CD14-positive monocyte (primary cell): ENCODE data around the gene ACSS2. TPM values are rescaled to one million over a fixed set of nuclear protein-coding genes. Genes with fewer than 3 reads are reported as not detected.

Experiments
- DNase-seq, 3 donors: peaks; one replicate each; pipeline ENCODE4 v3.0.0-alpha.2; 2011 to 2022
- H2AFZ ChIP-seq: 2 replicates; pipeline ENCODE4 v1.6.0; 2012; ENCODE audit warnings: mild to moderate bottlenecking, low read depth, low read length, inconsistent platforms; ENCODE audit not compliant: insufficient read depth, poor library complexity, severe bottlenecking
- H3K27ac ChIP-seq, 2 donors: 1 replicate in 1 of 2; 2 replicates in 1 of 2; pipeline ENCODE4 v1.5.1; 2012 to 2013; ENCODE audit warnings: low read length in 2 of 2, control low read depth in 1 of 2, inconsistent platforms in 1 of 2, low read depth in 1 of 2, mild to moderate bottlenecking in 1 of 2
- H3K27me3 ChIP-seq, 2 donors: one replicate each; pipeline versions ENCODE4 v1.6.0 to v1.6.1; 2011 to 2013; ENCODE audit warnings: low read length in 2 of 2; ENCODE audit not compliant: control insufficient read depth in 2 of 2, insufficient read depth in 2 of 2
- H3K36me3 ChIP-seq, 2 donors: replicated peaks in 1 of 2; 1 replicate in 1 of 2; 2 replicates in 1 of 2; pipeline versions ENCODE4 v1.5.1 to v1.6.1; 2012 to 2013; ENCODE audit warnings: low read length in 2 of 2, control low read depth in 1 of 2, inconsistent platforms in 1 of 2, mild to moderate bottlenecking in 1 of 2; ENCODE audit not compliant: insufficient read depth in 2 of 2, control insufficient read depth in 1 of 2
- H3K4me1 ChIP-seq, 2 donors: 1 replicate in 1 of 2; 2 replicates in 1 of 2; pipeline versions ENCODE4 v1.5.1 to v1.6.1; 2012 to 2013; ENCODE audit warnings: low read length in 2 of 2, control low read depth in 1 of 2, inconsistent platforms in 1 of 2, mild to moderate bottlenecking in 1 of 2, moderate library complexity in 1 of 2; ENCODE audit not compliant: insufficient read depth in 2 of 2, control insufficient read depth in 1 of 2
- H3K4me2 ChIP-seq: replicated peaks from 2 replicates; pipeline ENCODE3; 2012; ENCODE audit warnings: low read length, moderate library complexity, mild to moderate bottlenecking; ENCODE audit not compliant: poor library complexity, severe bottlenecking; ENCODE audit errors: extremely low read depth
- H3K4me3 ChIP-seq, 3 experiments: fragments of 200-600 bp in 1 of 3; sonication (generic) in 1 of 3; replicated peaks in 1 of 3; 1 replicate in 2 of 3; 2 replicates in 1 of 3; pipeline ENCODE4 v1.5.1; 2011 to 2013; ENCODE audit warnings: low read length in 3 of 3, mild to moderate bottlenecking in 3 of 3, control low read depth in 2 of 3, low read depth in 2 of 3, inconsistent platforms in 1 of 3, moderate library complexity in 1 of 3
- H3K79me2 ChIP-seq: 2 replicates; pipeline ENCODE4 v1.6.0; 2012; ENCODE audit warnings: mild to moderate bottlenecking, control low read depth, inconsistent platforms, low read length, moderate library complexity; ENCODE audit not compliant: insufficient read depth
- H3K9ac ChIP-seq: 2 replicates; pipeline ENCODE4 v1.6.0; 2017; ENCODE audit warnings: low read length, mild to moderate bottlenecking; ENCODE audit not compliant: insufficient read depth, poor library complexity, severe bottlenecking
- H3K9me3 ChIP-seq, 2 donors: replicated peaks in 1 of 2; 1 replicate in 1 of 2; 2 replicates in 1 of 2; pipeline versions ENCODE4 v1.5.1 to v1.6.1; 2012 to 2013; ENCODE audit warnings: low read length in 2 of 2, control low read depth in 1 of 2; ENCODE audit not compliant: control insufficient read depth in 1 of 2, insufficient read depth in 1 of 2
- H4K20me1 ChIP-seq: 2 replicates; pipeline ENCODE4 v1.6.0; 2012; ENCODE audit warnings: mild to moderate bottlenecking, low read length, control low read depth, moderate library complexity; ENCODE audit not compliant: insufficient read depth
- H3K27ac Mint-ChIP-seq, 7 donors: one replicate each; pipeline ENCODE4 v1.8.0; 2020; ENCODE audit warnings: mild to moderate bottlenecking in 7 of 7, mixed read lengths in 7 of 7, moderate library complexity in 6 of 7, inconsistent platforms in 2 of 7
- H3K27me3 Mint-ChIP-seq, 3 donors: one replicate each; pipeline ENCODE4 v1.8.0; 2021 to 2022; ENCODE audit warnings: low read depth in 3 of 3, mild to moderate bottlenecking in 3 of 3, mixed read lengths in 3 of 3, moderate library complexity in 3 of 3, inconsistent platforms in 1 of 3
- H3K36me3 Mint-ChIP-seq, 2 donors: one replicate each; pipeline ENCODE4 v1.8.0; 2020; ENCODE audit warnings: mixed read lengths in 2 of 2, inconsistent platforms in 1 of 2, mild to moderate bottlenecking in 1 of 2
- H3K4me1 Mint-ChIP-seq: one replicate; pipeline ENCODE4 v1.8.0; 2020; ENCODE audit warnings: mild to moderate bottlenecking, mixed read lengths
- H3K4me3 Mint-ChIP-seq, 2 donors: one replicate each; pipeline ENCODE4 v1.8.0; 2020; ENCODE audit warnings: mild to moderate bottlenecking in 2 of 2, mixed read lengths in 2 of 2, moderate library complexity in 1 of 2
- H3K9me3 Mint-ChIP-seq, 7 donors: one replicate each; pipeline ENCODE4 v1.8.0; 2020 to 2022; ENCODE audit warnings: mixed read lengths in 7 of 7, mild to moderate bottlenecking in 6 of 7, moderate library complexity in 6 of 7, inconsistent platforms in 2 of 7
- WGBS: methylation state at CpG from one replicate; pipeline ENCODE4 v1.1.5; 2013; ENCODE audit warnings: missing lambda C conversion rate; ENCODE audit not compliant: insufficient coverage; 5-methylcytosine and 5-hydroxymethylcytosine counted together
- intact Hi-C, 2 donors: fragments of 100-400 bp; cut with micrococcal nuclease; formaldehyde crosslinking; loops; one replicate each; pipeline versions ENCODE4 v1.15.0 to v1.15.1; 2023
- polyA plus RNA-seq, 3 donors: library from polyadenylated mRNA; depleted of rRNA in 1 of 3; unstranded in 2 of 3; stranded (reverse) in 1 of 3; fragments of 300-500 nt in 2 of 3; fragments of >200 nt in 1 of 3; fragmentation: Illumina TruSeq in 2 of 3; gene quantifications; 1 replicate in 2 of 3; 2 replicates in 1 of 3; pipeline ENCODE4 v1.2.3, GENCODE V29; 2012 to 2021
- TF ChIP-seq, protein P1 (sequence below): fragments of 200-600 bp; IDR thresholded peaks from one replicate; pipeline ENCODE4 v1.8.0; 2022; ENCODE audit warnings: antibody characterized with exemption, mild to moderate bottlenecking

The ACSS2 gene
- polyA plus RNA-seq, 3 donors: 37.7 to 67.2 (median 48.4) TPM

DNA sequence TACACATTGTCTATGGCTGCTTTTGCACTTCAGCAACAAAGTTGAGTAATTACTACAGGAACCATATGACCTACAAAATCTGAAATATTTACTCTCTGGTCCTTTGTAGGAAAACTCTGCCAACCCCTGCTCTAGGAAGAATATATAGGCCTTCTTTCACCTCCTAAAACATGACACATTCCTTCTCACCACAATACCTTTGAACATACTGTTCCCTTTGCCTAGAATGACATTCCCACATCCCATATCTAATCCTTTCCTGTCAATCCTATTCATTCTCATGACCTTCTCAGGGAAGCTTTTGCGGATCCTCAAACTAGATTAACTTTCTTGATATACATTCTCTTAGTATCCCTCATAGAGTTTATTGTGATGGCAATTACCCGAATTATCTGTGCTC lies 33.0 kb upstream of the ACSS2 start:
- Mint-ChIP-seq H3K9me3 (peaks cover 0 to 1% (median 0%) of the 10 kb centered on the region in 7 donors), H3K36me3 (peaks cover 2% of the 10 kb centered on the region in 2 donors), H3K27me3 (peaks cover 0 to 4% (median 4%) of the 10 kb centered on the region in 3 donors), H3K4me3 (no peak overlapping the region), H3K27ac (no peak overlapping the region), H3K4me1 (no peaks in the 10 kb centered on the region)
- no peak for DNase-seq
- no peaks in the 10 kb centered on the region for H4K20me1 ChIP-seq
- WGBS: 100% methylated on average over 1 of the region's 2 CpGs
- no peak overlapping the region for H2AFZ ChIP-seq
- no peaks in the 10 kb centered on the region for H3K79me2 ChIP-seq
- no peaks in the 10 kb centered on the region for H3K9me3 ChIP-seq
- no peak overlapping the region for H3K4me2 ChIP-seq
- H3K4me1 ChIP-seq: no peaks in the 10 kb centered on the region
- TF ChIP-seq, protein P1, sequence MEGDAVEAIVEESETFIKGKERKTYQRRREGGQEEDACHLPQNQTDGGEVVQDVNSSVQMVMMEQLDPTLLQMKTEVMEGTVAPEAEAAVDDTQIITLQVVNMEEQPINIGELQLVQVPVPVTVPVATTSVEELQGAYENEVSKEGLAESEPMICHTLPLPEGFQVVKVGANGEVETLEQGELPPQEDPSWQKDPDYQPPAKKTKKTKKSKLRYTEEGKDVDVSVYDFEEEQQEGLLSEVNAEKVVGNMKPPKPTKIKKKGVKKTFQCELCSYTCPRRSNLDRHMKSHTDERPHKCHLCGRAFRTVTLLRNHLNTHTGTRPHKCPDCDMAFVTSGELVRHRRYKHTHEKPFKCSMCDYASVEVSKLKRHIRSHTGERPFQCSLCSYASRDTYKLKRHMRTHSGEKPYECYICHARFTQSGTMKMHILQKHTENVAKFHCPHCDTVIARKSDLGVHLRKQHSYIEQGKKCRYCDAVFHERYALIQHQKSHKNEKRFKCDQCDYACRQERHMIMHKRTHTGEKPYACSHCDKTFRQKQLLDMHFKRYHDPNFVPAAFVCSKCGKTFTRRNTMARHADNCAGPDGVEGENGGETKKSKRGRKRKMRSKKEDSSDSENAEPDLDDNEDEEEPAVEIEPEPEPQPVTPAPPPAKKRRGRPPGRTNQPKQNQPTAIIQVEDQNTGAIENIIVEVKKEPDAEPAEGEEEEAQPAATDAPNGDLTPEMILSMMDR: no peak
- H3K9ac ChIP-seq: no peak overlapping the region
- no peak overlapping the region for H3K27ac ChIP-seq
- H3K27me3 ChIP-seq: no peaks in the 10 kb centered on the region
- intact Hi-C loops: no loop called here
- no peak overlapping the region for H3K4me3 ChIP-seq
- no peaks in the 10 kb centered on the region for H3K36me3 ChIP-seq

DNA sequence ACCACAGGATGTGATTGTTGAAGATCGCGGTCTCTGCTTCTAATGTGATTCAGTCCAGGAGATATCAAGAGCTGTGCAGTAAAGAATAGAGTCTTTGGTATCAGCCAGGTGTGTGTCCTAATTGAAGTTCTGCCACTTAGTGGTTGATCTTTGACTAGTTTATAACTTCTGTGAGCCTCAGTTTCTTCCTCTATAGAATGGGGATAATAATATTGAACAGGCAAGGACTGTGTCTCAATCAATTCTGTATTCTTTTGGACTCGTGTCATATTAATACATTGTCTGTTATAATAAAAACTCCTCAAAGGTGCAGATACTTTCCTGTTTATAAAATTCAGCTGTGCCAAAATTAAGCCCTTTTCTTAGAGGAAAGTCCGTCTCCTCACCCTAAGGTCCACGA lies 27.8 kb upstream of the ACSS2 start:
- H3K36me3 Mint-ChIP-seq: peaks cover 3 to 12% of the 10 kb centered on the region in 2 donors
- peaks cover 0 to 4% (median 2%) of the 10 kb centered on the region in 3 donors for H3K27me3 Mint-ChIP-seq
- no peaks in the 10 kb centered on the region for H3K4me1 Mint-ChIP-seq

More for the DNA sequence above, 27.8 kb upstream of the ACSS2 start:
- Mint-ChIP-seq H3K9me3 (no peaks in the 10 kb centered on the region), H3K27ac (no peak overlapping the region), H3K4me3 (no peak overlapping the region)
- no peak overlapping the region for H3K27ac ChIP-seq
- TF ChIP-seq, protein P1: no peak
- no peak overlapping the region for H2AFZ ChIP-seq
- no peaks in the 10 kb centered on the region for H3K36me3 ChIP-seq
- H3K79me2 ChIP-seq: no peaks in the 10 kb centered on the region
- no peaks in the 10 kb centered on the region for H3K4me1 ChIP-seq
- no peak overlapping the region for H3K9ac ChIP-seq
- H4K20me1 ChIP-seq: no peaks in the 10 kb centered on the region
- H3K9me3 ChIP-seq: no peaks in the 10 kb centered on the region
- no peaks in the 10 kb centered on the region for H3K27me3 ChIP-seq
- no peak overlapping the region for H3K4me2 ChIP-seq
- no peak for DNase-seq
- WGBS: 100% methylated on average over 2 of the region's 5 CpGs
- intact Hi-C loops: no loop called here
- no peak overlapping the region for H3K4me3 ChIP-seq
